Immature natural killer cell (primary cell): Measurements from ENCODE around the gene AGMO. TPM values are rescaled to one million over a fixed set of nuclear protein-coding genes. Genes with fewer than 3 reads are reported as not detected.

Experiments used
- DNase-seq, 3 donors: peaks; one replicate each; pipeline ENCODE4 v3.0.0; 2022; ENCODE audit warnings: mixed read lengths in 1 of 3
- H3K27ac Mint-ChIP-seq, 6 donors: one replicate each; pipeline ENCODE4 v1.8.0; 2020; ENCODE audit warnings: mixed read lengths in 6 of 6, mild to moderate bottlenecking in 5 of 6, inconsistent platforms in 4 of 6, moderate library complexity in 3 of 6
- H3K27me3 Mint-ChIP-seq, 3 donors: one replicate each; pipeline ENCODE4 v1.8.0; 2020 to 2021; ENCODE audit warnings: low read depth in 3 of 3, mild to moderate bottlenecking in 3 of 3, mixed read lengths in 3 of 3, moderate library complexity in 3 of 3, inconsistent platforms in 1 of 3
- H3K36me3 Mint-ChIP-seq, 3 donors: one replicate each; pipeline ENCODE4 v1.8.0; 2020; ENCODE audit warnings: mixed read lengths in 3 of 3, inconsistent platforms in 2 of 3, mild to moderate bottlenecking in 2 of 3
- H3K4me1 Mint-ChIP-seq, 2 donors: one replicate each; pipeline ENCODE4 v1.8.0; 2020; ENCODE audit warnings: inconsistent platforms in 2 of 2, mild to moderate bottlenecking in 2 of 2, mixed read lengths in 2 of 2, moderate library complexity in 1 of 2
- H3K4me3 Mint-ChIP-seq, 5 donors: one replicate each; pipeline ENCODE4 v1.8.0; 2020; ENCODE audit warnings: mild to moderate bottlenecking in 5 of 5, mixed read lengths in 5 of 5, inconsistent platforms in 3 of 5, moderate library complexity in 3 of 5
- H3K9me3 Mint-ChIP-seq, 6 donors: one replicate each; pipeline ENCODE4 v1.8.0; 2020; ENCODE audit warnings: mild to moderate bottlenecking in 6 of 6, mixed read lengths in 6 of 6, inconsistent platforms in 4 of 6, moderate library complexity in 3 of 6
- polyA plus RNA-seq, 3 donors: library from polyadenylated mRNA; unstranded; fragments of 300-500 nt; fragmentation: Illumina TruSeq; gene quantifications; one replicate each; pipeline ENCODE4 v1.2.3, GENCODE V29; 2021

AGMO gene
- not detected for polyA plus RNA-seq

DNA sequence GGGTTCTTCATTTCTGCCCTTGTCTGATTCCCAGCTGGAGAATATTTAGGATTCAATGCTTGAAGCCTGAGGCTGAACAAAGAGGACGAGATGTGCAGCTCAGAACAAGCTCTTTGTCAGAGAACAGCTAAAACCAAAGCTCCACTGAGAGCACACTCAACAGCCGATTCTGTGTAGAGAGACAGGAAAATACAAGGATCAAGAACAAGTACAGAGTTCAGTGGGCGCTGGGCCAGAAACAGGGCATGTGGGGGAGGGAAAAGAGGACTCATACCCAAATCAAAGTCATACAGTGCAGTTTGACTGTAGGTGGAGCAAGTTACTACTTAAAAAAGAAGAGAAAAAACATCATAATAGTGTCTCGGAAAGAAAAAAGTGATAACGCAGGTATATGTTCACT, at the start of gene AGMO:
Gene AGMO, minus strand, starts transcription at position 181 of the 400 bp plus-strand sequence.
- no peak for DNase-seq
- Mint-ChIP-seq H3K9me3 (peaks cover 2 to 25% (median 13%) of the 10 kb centered on the region in 6 donors), H3K36me3 (no peaks in the 10 kb centered on the region), H3K4me1 (no peaks in the 10 kb centered on the region), H3K27me3 (peaks cover 0 to 4% (median 1%) of the 10 kb centered on the region in 3 donors), H3K27ac (no peak within 1 kb of the TSS), H3K4me3 (no peak within 1 kb of the TSS)

GRCh38 chr7:15610503-15610902, 48.7 kb upstream of the AGMO start:
- no peaks in the 10 kb centered on the region for H3K27me3 Mint-ChIP-seq
- H3K27ac Mint-ChIP-seq: no peak overlapping the region
- no peaks in the 10 kb centered on the region for H3K36me3 Mint-ChIP-seq
- H3K4me3 Mint-ChIP-seq: no peak overlapping the region
- no peak for DNase-seq
- H3K4me1 Mint-ChIP-seq: no peaks in the 10 kb centered on the region
- H3K9me3 Mint-ChIP-seq: peaks cover 0 to 29% (median 6%) of the 10 kb centered on the region in 6 donors

- H3K36me3 Mint-ChIP-seq: no peaks in the 10 kb centered on the region
- no peak overlapping the region for H3K27ac Mint-ChIP-seq
- H3K4me3 Mint-ChIP-seq: no peak overlapping the region
These were observed 47.5 kb upstream of the AGMO start for GRCh38 chr7:15609287-15609686.

GRCh38 chr7:15607529-15608210, 45.9 kb upstream of the AGMO start:
- no peak for DNase-seq
- Mint-ChIP-seq H3K4me3 (no peak overlapping the region), H3K27me3 (no peaks in the 10 kb centered on the region), H3K9me3 (peaks cover 0 to 32% (median 11%) of the 10 kb centered on the region in 6 donors), H3K27ac (no peak overlapping the region), H3K4me1 (no peaks in the 10 kb centered on the region), H3K36me3 (no peaks in the 10 kb centered on the region)

More at GRCh38 chr7:15609287-15609686, 47.5 kb upstream of the AGMO start:
- Mint-ChIP-seq H3K4me1 (no peaks in the 10 kb centered on the region), H3K27me3 (no peaks in the 10 kb centered on the region), H3K9me3 (peaks cover 0 to 31% (median 6%) of the 10 kb centered on the region in 6 donors)
- no peak for DNase-seq

- Mint-ChIP-seq H3K27ac (no peak overlapping the region), H3K36me3 (no peaks in the 10 kb centered on the region), H3K4me1 (no peaks in the 10 kb centered on the region), H3K4me3 (no peak overlapping the region), H3K9me3 (peaks cover 0 to 28% (median 11%) of the 10 kb centered on the region in 6 donors), H3K27me3 (no peaks in the 10 kb centered on the region)
- DNase-seq: no peak
These were observed 44.7 kb upstream of the AGMO start for GRCh38 chr7:15606561-15606960.

GRCh38 chr7:15604166-15604565, 42.4 kb upstream of the AGMO start:
- H3K4me1 Mint-ChIP-seq: no peaks in the 10 kb centered on the region
- no peak overlapping the region for H3K4me3 Mint-ChIP-seq
- no peak overlapping the region for H3K27ac Mint-ChIP-seq
- no peaks in the 10 kb centered on the region for H3K36me3 Mint-ChIP-seq
- H3K9me3 Mint-ChIP-seq: peaks cover 0 to 32% (median 12%) of the 10 kb centered on the region in 6 donors
- DNase-seq: no peak
- H3K27me3 Mint-ChIP-seq: peaks cover 0 to 2% (median 0%) of the 10 kb centered on the region in 3 donors

- peaks cover 0 to 2% (median 0%) of the 10 kb centered on the region in 3 donors for H3K27me3 Mint-ChIP-seq
- no peaks in the 10 kb centered on the region for H3K36me3 Mint-ChIP-seq
- H3K9me3 Mint-ChIP-seq: peaks cover 0 to 28% (median 13%) of the 10 kb centered on the region in 6 donors
- no peak overlapping the region for H3K27ac Mint-ChIP-seq
- no peaks in the 10 kb centered on the region for H3K4me1 Mint-ChIP-seq
- DNase-seq: no peak
- H3K4me3 Mint-ChIP-seq: no peak overlapping the region
These were observed 41.3 kb upstream of the AGMO start for GRCh38 chr7:15603124-15603523.

- H3K4me1 Mint-ChIP-seq: no peaks in the 10 kb centered on the region
- H3K27me3 Mint-ChIP-seq: peaks cover 0 to 2% (median 2%) of the 10 kb centered on the region in 3 donors
- no peak overlapping the region for H3K27ac Mint-ChIP-seq
- no peaks in the 10 kb centered on the region for H3K36me3 Mint-ChIP-seq
- peaks cover 0 to 28% (median 16%) of the 10 kb centered on the region in 6 donors for H3K9me3 Mint-ChIP-seq
- H3K4me3 Mint-ChIP-seq: no peak overlapping the region
- no peak for DNase-seq
These were observed 40.4 kb upstream of the AGMO start for GRCh38 chr7:15602236-15602635.

DNA sequence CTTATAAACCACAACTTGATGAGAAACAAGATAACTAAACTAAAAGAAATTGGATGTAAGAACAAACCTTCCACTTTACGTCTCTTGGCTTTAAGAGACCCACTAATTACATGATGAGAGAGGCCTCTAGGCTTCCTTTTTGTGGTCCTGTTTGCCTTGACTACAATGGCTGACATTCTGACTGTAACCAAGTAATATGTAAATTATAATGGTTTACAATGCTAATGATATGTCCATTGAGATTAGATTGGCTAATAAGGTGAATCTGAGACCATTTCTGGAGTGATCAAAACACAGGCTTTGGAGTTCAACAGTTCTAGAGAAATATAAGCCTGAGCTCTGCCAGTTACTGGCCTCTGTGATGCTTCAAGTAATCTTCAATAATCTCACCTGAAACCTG, 39.4 kb upstream of the AGMO start:
- DNase-seq: no peak
- H3K27me3 Mint-ChIP-seq: peaks cover 0 to 2% (median 2%) of the 10 kb centered on the region in 3 donors
- H3K36me3 Mint-ChIP-seq: no peaks in the 10 kb centered on the region
- H3K27ac Mint-ChIP-seq: no peak overlapping the region
- H3K9me3 Mint-ChIP-seq: peaks cover 0 to 32% (median 16%) of the 10 kb centered on the region in 6 donors
- H3K4me1 Mint-ChIP-seq: no peaks in the 10 kb centered on the region
- no peak overlapping the region for H3K4me3 Mint-ChIP-seq

GRCh38 chr7:15600298-15600697, 38.5 kb upstream of the AGMO start:
- H3K27ac Mint-ChIP-seq: no peak overlapping the region
- no peaks in the 10 kb centered on the region for H3K36me3 Mint-ChIP-seq
- H3K4me3 Mint-ChIP-seq: no peak overlapping the region
- no peaks in the 10 kb centered on the region for H3K4me1 Mint-ChIP-seq
- peaks cover 0 to 2% (median 2%) of the 10 kb centered on the region in 3 donors for H3K27me3 Mint-ChIP-seq
- DNase-seq: no peak
- peaks cover 0 to 32% (median 16%) of the 10 kb centered on the region in 6 donors for H3K9me3 Mint-ChIP-seq

DNA sequence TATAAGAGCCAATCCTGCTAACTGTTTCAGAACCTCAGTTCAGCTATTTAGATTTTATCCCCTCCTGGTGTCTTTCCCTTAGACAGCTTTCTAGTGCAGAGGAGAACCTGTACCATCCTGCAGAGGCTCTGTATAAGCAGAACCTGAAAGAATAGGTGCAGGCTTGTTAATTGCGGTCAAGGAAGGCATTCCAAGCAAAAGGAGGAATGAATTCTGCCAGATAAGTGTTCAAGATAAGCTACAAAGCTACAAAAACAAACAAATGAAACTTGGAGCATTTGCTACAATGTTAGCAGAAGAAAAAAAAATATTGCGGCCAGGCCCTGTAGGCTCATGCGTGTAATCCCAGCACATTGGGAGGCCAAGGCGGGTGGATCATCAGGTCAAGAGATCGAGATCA, 32.6 kb upstream of the AGMO start:
- DNase-seq: no peak
- no peaks in the 10 kb centered on the region for H3K36me3 Mint-ChIP-seq
- no peak overlapping the region for H3K4me3 Mint-ChIP-seq
- H3K27me3 Mint-ChIP-seq: peaks cover 0 to 2% (median 1%) of the 10 kb centered on the region in 3 donors
- H3K9me3 Mint-ChIP-seq: peaks cover 3 to 39% (median 16%) of the 10 kb centered on the region in 6 donors
- H3K27ac Mint-ChIP-seq: no peak overlapping the region
- no peaks in the 10 kb centered on the region for H3K4me1 Mint-ChIP-seq

GRCh38 chr7:15593382-15593781, 31.6 kb upstream of the AGMO start:
- Mint-ChIP-seq H3K4me1 (no peaks in the 10 kb centered on the region), H3K4me3 (no peak overlapping the region), H3K9me3 (peaks cover 3 to 40% (median 17%) of the 10 kb centered on the region in 6 donors), H3K27me3 (peaks cover 0 to 2% (median 1%) of the 10 kb centered on the region in 3 donors), H3K27ac (no peak overlapping the region), H3K36me3 (no peaks in the 10 kb centered on the region)
- no peak for DNase-seq

DNA sequence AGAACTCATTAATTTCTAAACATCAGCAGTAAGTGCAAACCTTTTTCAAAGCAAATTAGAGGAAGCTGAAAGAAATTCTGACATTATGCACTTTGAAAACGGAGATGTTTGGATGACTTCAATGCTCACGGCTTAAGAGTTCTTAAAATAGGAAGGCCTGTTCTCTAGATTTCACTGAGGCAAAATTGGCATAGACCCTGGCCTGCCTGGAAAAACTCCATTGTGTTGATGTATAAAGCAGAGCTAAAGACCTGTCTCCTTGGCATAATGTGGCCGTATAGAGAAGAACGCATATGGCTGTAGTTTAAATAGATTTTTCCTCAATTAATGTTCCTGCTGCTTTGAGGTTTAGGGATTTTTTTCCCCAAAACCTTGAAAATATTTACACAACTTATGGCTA, 24.5 kb upstream of the AGMO start:
- Mint-ChIP-seq H3K27me3 (no peaks in the 10 kb centered on the region), H3K27ac (no peak overlapping the region), H3K4me1 (no peaks in the 10 kb centered on the region)

DNA sequence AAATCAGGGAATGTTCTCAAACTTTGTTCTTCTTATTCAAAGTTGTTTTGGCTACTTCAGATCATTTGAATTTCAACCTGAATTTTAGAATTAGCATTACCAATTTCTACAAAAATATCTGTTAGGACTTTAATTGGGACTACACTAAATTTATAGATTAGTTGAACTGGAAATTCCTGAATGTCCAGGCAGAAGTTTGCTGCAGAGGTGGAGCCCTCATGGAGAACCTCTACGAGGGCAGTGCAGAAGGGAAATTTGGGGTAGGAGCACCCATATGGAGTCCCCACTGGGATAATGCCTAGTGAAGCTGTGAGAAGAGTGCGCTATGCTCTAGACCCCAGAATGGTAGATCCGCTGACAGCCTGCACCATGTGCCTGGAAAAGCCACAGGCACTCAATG, 22.8 kb upstream of the AGMO start:
- Mint-ChIP-seq H3K9me3 (peaks cover 4 to 37% (median 12%) of the 10 kb centered on the region in 6 donors), H3K27me3 (no peaks in the 10 kb centered on the region), H3K4me3 (no peak overlapping the region), H3K36me3 (no peaks in the 10 kb centered on the region), H3K27ac (no peak overlapping the region), H3K4me1 (no peaks in the 10 kb centered on the region)
- DNase-seq: no peak

More for the DNA sequence above, 24.5 kb upstream of the AGMO start:
- Mint-ChIP-seq H3K9me3 (peaks cover 4 to 41% (median 16%) of the 10 kb centered on the region in 6 donors), H3K4me3 (no peak overlapping the region), H3K36me3 (no peaks in the 10 kb centered on the region)
- DNase-seq: no peak

DNA sequence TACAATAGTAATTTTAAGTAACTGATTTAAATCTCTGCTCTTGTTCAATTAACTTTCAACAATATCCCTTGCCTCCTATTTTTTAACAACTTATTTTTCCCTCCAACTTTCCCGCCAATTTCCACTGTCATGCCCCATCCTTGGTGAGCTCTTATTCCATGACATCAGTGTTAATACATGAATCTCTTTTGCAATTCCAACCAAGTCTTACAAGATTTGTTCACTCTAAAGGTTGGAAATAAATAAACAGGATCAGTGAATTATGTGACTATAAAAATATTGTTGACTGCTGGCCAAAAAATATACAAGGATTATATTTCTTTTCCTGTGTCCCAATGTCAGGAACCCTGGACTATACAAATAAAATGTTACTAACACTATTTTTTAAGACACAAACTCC, 21.0 kb upstream of the AGMO start:
- no peak for DNase-seq
- Mint-ChIP-seq H3K36me3 (no peaks in the 10 kb centered on the region), H3K9me3 (peaks cover 5 to 34% (median 13%) of the 10 kb centered on the region in 6 donors)

More for the DNA sequence above, 21.0 kb upstream of the AGMO start:
- H3K27ac Mint-ChIP-seq: no peak overlapping the region
- H3K27me3 Mint-ChIP-seq: peaks cover 0 to 1% (median 0%) of the 10 kb centered on the region in 3 donors
- H3K4me3 Mint-ChIP-seq: no peak overlapping the region
- H3K4me1 Mint-ChIP-seq: no peaks in the 10 kb centered on the region
